WTC11 (cell line): Measurements from ENCODE around the gene COPS6. TPM values are rescaled to one million over a fixed set of nuclear protein-coding genes. Genes with fewer than 3 reads are reported as not detected.
A peak's percentile ranks its signal among the peaks of the same experiment; 100 is the strongest.

Experiments
- ATAC-seq: fragments of 200-7000 bp; cut with Tn5 transposase; 2 replicates; pipeline ENCODE4 v1.10.0; 2021; ENCODE audit warnings: mild to moderate bottlenecking, moderate library complexity
- CTCF ChIA-PET: fragments of 300-600 bp; sonication (Branson Sonifier 250); formaldehyde crosslinking; loops from one replicate; lab custom pipeline; 2021; ENCODE audit warnings: antibody characterized with exemption; lab: Charles Lee
- POLR2A ChIA-PET: fragments of 350-600 bp; sonication (Branson Sonifier 250); formaldehyde crosslinking; loops from one replicate; lab custom pipeline; 2021; ENCODE audit warnings: antibody characterized with exemption; lab: Charles Lee
- DNase-seq: peaks from one replicate; pipeline ENCODE4 v3.0.0; 2021; ENCODE audit warnings: low spot score
- H3K27ac Mint-ChIP-seq: 2 replicates; pipeline ENCODE4 v1.8.0; 2021; ENCODE audit warnings: mixed read lengths
- H3K27me3 Mint-ChIP-seq: 2 replicates; pipeline ENCODE4 v1.8.0; 2021; ENCODE audit warnings: low read depth, mild to moderate bottlenecking, moderate library complexity, mixed read lengths
- H3K36me3 Mint-ChIP-seq: 2 replicates; pipeline ENCODE4 v1.8.0; 2021; ENCODE audit warnings: mixed read lengths
- H3K4me1 Mint-ChIP-seq: 2 replicates; pipeline ENCODE4 v1.8.0; 2022; ENCODE audit warnings: mixed read lengths
- H3K4me3 Mint-ChIP-seq: 2 replicates; pipeline ENCODE4 v1.8.0; 2021; ENCODE audit warnings: mild to moderate bottlenecking, moderate library complexity, mixed read lengths
- H3K9me3 Mint-ChIP-seq: 2 replicates; pipeline ENCODE4 v1.8.0; 2021; ENCODE audit warnings: mixed read lengths
- ARID4B ChIP-seq: sonication (generic); formaldehyde crosslinking; IDR thresholded peaks from 2 replicates; pipeline ENCODE4 v1.8.0; 2023; ENCODE audit warnings: missing genetic modification reagents, mild to moderate bottlenecking, borderline replicate concordance
- CDX4 ChIP-seq: fragments of 250-450 bp; sonication (Bioruptor Pico); IDR thresholded peaks from 2 replicates; pipeline ENCODE4 v1.9.0; 2021; ENCODE audit warnings: moderate library complexity, mild to moderate bottlenecking, inconsistent platforms, borderline replicate concordance
- FOXK1 ChIP-seq: sonication (generic); formaldehyde crosslinking; IDR thresholded peaks from 2 replicates; pipeline ENCODE4 v1.8.0; 2022; ENCODE audit warnings: mild to moderate bottlenecking, moderate library complexity, missing genetic modification reagents
- FOXP4 ChIP-seq: sonication (generic); formaldehyde crosslinking; IDR thresholded peaks from 2 replicates; pipeline ENCODE4 v1.8.0; 2022; ENCODE audit warnings: mild to moderate bottlenecking, missing genetic modification reagents
- GABPB1 ChIP-seq: sonication (generic); formaldehyde crosslinking; IDR thresholded peaks from 2 replicates; pipeline ENCODE4 v1.8.1; 2023; ENCODE audit warnings: mild to moderate bottlenecking, missing genetic modification reagents
- JAZF1 ChIP-seq: fragments of 250-450 bp; sonication (Bioruptor Pico); IDR thresholded peaks from 2 replicates; pipeline ENCODE4 v1.9.0; 2021; ENCODE audit warnings: moderate library complexity, mild to moderate bottlenecking, inconsistent platforms
- MLX ChIP-seq: sonication (generic); formaldehyde crosslinking; IDR thresholded peaks from 2 replicates; pipeline ENCODE4 v1.8.1; 2023; ENCODE audit warnings: mild to moderate bottlenecking, missing genetic modification reagents, moderate library complexity
- NFATC4 ChIP-seq: fragments of 250-450 bp; sonication (Bioruptor Pico); IDR thresholded peaks from 2 replicates; pipeline ENCODE4 v1.9.0; 2021; ENCODE audit warnings: mild to moderate bottlenecking
- NFE2L1 ChIP-seq: sonication (generic); formaldehyde crosslinking; IDR thresholded peaks from 2 replicates; pipeline ENCODE4 v1.8.1; 2023; ENCODE audit warnings: missing genetic modification reagents
- OVOL2 ChIP-seq: fragments of 250-450 bp; sonication (Bioruptor Pico); IDR thresholded peaks from 2 replicates; pipeline ENCODE4 v1.9.0; 2021; ENCODE audit warnings: mild to moderate bottlenecking, borderline replicate concordance
- PREB ChIP-seq: sonication (generic); formaldehyde crosslinking; IDR thresholded peaks from 2 replicates; pipeline ENCODE4 v1.8.1; 2022; ENCODE audit warnings: mild to moderate bottlenecking, missing genetic modification reagents, moderate library complexity, borderline replicate concordance
- SMAD3 ChIP-seq: sonication (generic); formaldehyde crosslinking; IDR thresholded peaks from 2 replicates; pipeline ENCODE4 v1.8.0; 2022; ENCODE audit warnings: missing genetic modification reagents, mild to moderate bottlenecking, borderline replicate concordance
- SP1 ChIP-seq: sonication (generic); formaldehyde crosslinking; conservative IDR thresholded peaks from 2 replicates; pipeline ENCODE4 v1.8.1; 2022; ENCODE audit warnings: missing genetic modification reagents
- TEAD4 ChIP-seq: sonication (generic); formaldehyde crosslinking; IDR thresholded peaks from 2 replicates; pipeline ENCODE4 v1.8.0; 2022; ENCODE audit warnings: mild to moderate bottlenecking, missing genetic modification reagents
- USF2 ChIP-seq: sonication (generic); formaldehyde crosslinking; IDR thresholded peaks from 2 replicates; pipeline ENCODE4 v1.8.1; 2023; ENCODE audit warnings: mild to moderate bottlenecking, missing genetic modification reagents, moderate library complexity
- ZNF138 ChIP-seq: sonication (generic); formaldehyde crosslinking; conservative IDR thresholded peaks from 2 replicates; pipeline ENCODE4 v1.8.1; 2022; ENCODE audit warnings: mild to moderate bottlenecking, moderate library complexity, missing genetic modification reagents
- ZNF281 ChIP-seq: sonication (generic); formaldehyde crosslinking; IDR thresholded peaks from 2 replicates; pipeline ENCODE4 v1.8.0; 2023; ENCODE audit warnings: mild to moderate bottlenecking, missing genetic modification reagents
- ZNF317 ChIP-seq: sonication (generic); formaldehyde crosslinking; IDR thresholded peaks from 2 replicates; pipeline ENCODE4 v1.8.1; 2023; ENCODE audit warnings: low read depth, mild to moderate bottlenecking, moderate library complexity, missing genetic modification reagents, borderline replicate concordance
- ZNF396 ChIP-seq: fragments of 250-450 bp; sonication (Bioruptor Pico); IDR thresholded peaks from 2 replicates; pipeline ENCODE4 v1.8.0; 2021; ENCODE audit warnings: mild to moderate bottlenecking, moderate library complexity, borderline replicate concordance
- ZNF671 ChIP-seq: fragments of 250-450 bp; sonication (Bioruptor Pico); IDR thresholded peaks from 2 replicates; pipeline ENCODE4 v1.8.0; 2021; ENCODE audit warnings: mild to moderate bottlenecking
- total RNA-seq: library from RNA; stranded (reverse); gene quantifications from 3 replicates; pipeline ENCODE4 v1.2.3, GENCODE V29; 2021

The COPS6 gene
- total RNA-seq, 1 experiment from 2014 or later, result 118 TPM

- TF ChIP-seq ZNF281 (CRISPR knock-in tag), result 0 out of 2 replicates have a peak, but pooled peaks have one; percentile 29
- TF ChIP-seq OVOL2 (CRISPR knock-in tag), result peak; percentile 53; the same call in 1 of the 2 replicates
- TF ChIP-seq, all 79 proteins: peak for 25
Observed at GRCh38 chr7:100100420-100101015, 11.7 kb downstream of the COPS6 start (continued).

- ATAC-seq (peak; percentile 87), DNase-seq (peak; percentile 99)
- Mint-ChIP-seq H3K9me3 (no peaks in the 10 kb centered on the region), H3K4me1 (peaks cover 24% of the 10 kb centered on the region), H3K27ac (peak within 1 kb of the TSS; percentile 99), H3K36me3 (peaks cover 52% of the 10 kb centered on the region), H3K27me3 (no peaks in the 10 kb centered on the region), H3K4me3 (peak within 1 kb of the TSS; percentile 91)
- ChIA-PET CTCF (interaction anchor here (0.6 to 3.2 kb wide), 13 partner anchors 9 to 141 kb away, joined by 3 to 41 read pairs (median 6); partner anchors contain the start of genes COPS6, LAMTOR4, MBLAC1 and ZSCAN21), POLR2A (interaction anchor here (0.5 to 3.6 kb wide), 23 partner anchors 11 to 515 kb away, joined by 3 to 56 read pairs (median 5); partner anchors contain the start of genes CNPY4, COPS6, GAL3ST4 and GPC2)
- TF ChIP-seq SMAD3 (CRISPR knock-in tag) (no peak), FOXK1 (peak; percentile 53; the same call in 1 of the 2 replicates), ZNF138 (no peak), MLX (CRISPR knock-in tag) (0 out of 2 replicates have a peak, but pooled peaks have one; percentile 54), PREB (CRISPR knock-in tag) (no peak), ZNF317 (CRISPR knock-in tag) (no peak), NFE2L1 (peak; percentile 91), USF2 (CRISPR knock-in tag) (peak; percentile 99), ZNF671 (CRISPR knock-in tag) (peak; percentile 53; the same call in 1 of the 2 replicates), TEAD4 (CRISPR knock-in tag) (peak; percentile 62; the same call in 1 of the 2 replicates), FOXP4 (peak; percentile 77), NFATC4 (CRISPR knock-in tag) (no peak), SP1 (CRISPR knock-in tag) (peak; percentile 43), GABPB1 (CRISPR knock-in tag) (peak; percentile 45; the same call in 1 of the 2 replicates), CDX4 (CRISPR knock-in tag) (0 out of 2 replicates have a peak, but pooled peaks have one; percentile 7), JAZF1 (CRISPR knock-in tag) (no peak), ARID4B (peak; percentile 93), ZNF396 (CRISPR knock-in tag) (no peak)
Observed at GRCh38 chr7:100101016-100101862, 12.5 kb downstream of the COPS6 start, which contains the start of the genes AP4M1 and MCM7. Gene AP4M1, plus strand, starts transcription at chr7:100101643. Its CDS starts 72 bp downstream, at chr7:100101715. Gene MCM7, minus strand, starts transcription at chr7:100101397. Its CDS starts 103 bp downstream, at chr7:100101294.
